GM21528 (cell line): Measurements from ENCODE around the gene CCSER1.
"Not testable (repeated sequence)": the region's sequence is repeated elsewhere in the genome, so short reads cannot be mapped to it uniquely, and the experiment has no call there.

ENCODE experiments used
- ATAC-seq: cut with Tn5 transposase; IDR thresholded peaks from one replicate; pipeline ENCODE4 v1.9.1; 2021; ENCODE audit warnings: mild to moderate bottlenecking, moderate library complexity; ENCODE audit not compliant: unreplicated experiment, low FRiP score

The CCSER1 gene

GRCh38 chr4:91298156-91298700 lies 1171.0 kb downstream of the CCSER1 start:
- ATAC-seq, result no peak

GRCh38 chr4:91298824-91299223 lies 1171.6 kb downstream of the CCSER1 start:
- ATAC-seq, result no peak

GRCh38 chr4:91302120-91302519 lies 1174.9 kb downstream of the CCSER1 start:
- ATAC-seq, result no peak

GRCh38 chr4:91304292-91304691 lies 1177.1 kb downstream of the CCSER1 start:
- no peak for ATAC-seq

GRCh38 chr4:91317434-91317833 lies 1190.2 kb downstream of the CCSER1 start:
- no peak for ATAC-seq

- no peak for ATAC-seq
Observed at GRCh38 chr4:91319556-91320268, 1192.5 kb downstream of the CCSER1 start.

GRCh38 chr4:91322961-91323360 lies 1195.8 kb downstream of the CCSER1 start:
- ATAC-seq, result no peak

- no peak for ATAC-seq
Observed at GRCh38 chr4:91325495-91325894, 1198.3 kb downstream of the CCSER1 start.

- ATAC-seq, result not testable (repeated sequence)
Observed at GRCh38 chr4:91326167-91326566, 1199.0 kb downstream of the CCSER1 start.

GRCh38 chr4:91330555-91331137 lies 1203.5 kb downstream of the CCSER1 start:
- no peak for ATAC-seq

- ATAC-seq, result no peak
Observed at GRCh38 chr4:91340822-91341221, 1213.6 kb downstream of the CCSER1 start.

GRCh38 chr4:91345632-91346031 lies 1218.4 kb downstream of the CCSER1 start:
- ATAC-seq, result no peak

- ATAC-seq, result not testable (repeated sequence)
Observed at GRCh38 chr4:91356496-91356895, 1229.3 kb downstream of the CCSER1 start.

- ATAC-seq, result not testable (repeated sequence)
Observed at GRCh38 chr4:91358016-91358415, 1230.8 kb downstream of the CCSER1 start.

- not testable (repeated sequence) for ATAC-seq
Observed at GRCh38 chr4:91358621-91359020, 1231.4 kb downstream of the CCSER1 start.

GRCh38 chr4:91359041-91360031 lies 1232.1 kb downstream of the CCSER1 start:
- no peak for ATAC-seq

- ATAC-seq, result no peak
Observed at GRCh38 chr4:91362125-91362524, 1234.9 kb downstream of the CCSER1 start.

- ATAC-seq, result no peak
Observed at GRCh38 chr4:91366554-91366953, 1239.4 kb downstream of the CCSER1 start.

- ATAC-seq, result no peak
Observed at GRCh38 chr4:91369116-91369515, 1241.9 kb downstream of the CCSER1 start.

- ATAC-seq, result no peak
Observed at GRCh38 chr4:91373546-91373945, 1246.4 kb downstream of the CCSER1 start.

- ATAC-seq, result not testable (repeated sequence)
Observed at GRCh38 chr4:91405431-91405830, 1278.2 kb downstream of the CCSER1 start.
